ENCODE results near the gene SELENOW. TPM values are rescaled to one million over a fixed set of nuclear protein-coding genes. Genes with fewer than 3 reads are reported as not detected.

SELENOW gene
- total and polyA plus RNA-seq, 2 donors (not counting 3 experiments of a cell fraction or from before 2014, with no cell fraction given), result 316 to 613 TPM

- Histone ChIP-seq H3K36me3 (ENCODE audit: control insufficient read depth in 2 of 2, extremely low read depth in 1 of 2, insufficient read depth in 2 of 2, low read length in 2 of 2) (no peaks in the 10 kb centered on the region), H3K79me2 (ENCODE audit: control insufficient read depth, insufficient read depth, low read length) (no peaks in the 10 kb centered on the region), H3K9ac (replicated peaks; ENCODE audit: extremely low read depth, insufficient read depth, low read length) (no peak overlapping the region), H3K4me2 (ENCODE audit: insufficient read depth, low read length) (no peak overlapping the region), H3K27me3 (ENCODE audit: control insufficient read depth in 2 of 2, insufficient read depth in 2 of 2, low read length in 2 of 2) (no peaks in the 10 kb centered on the region), H3K27ac (ENCODE audit: insufficient read depth, low read depth, low read length) (no peak overlapping the region), H2AFZ (ENCODE audit: low read depth, low read length) (no peak overlapping the region), H3K4me3 (replicated peaks in 1 of 3; ENCODE audit: insufficient read depth in 1 of 3, low read depth in 1 of 3, low read length in 3 of 3) (no peak overlapping the region), H4K20me1 (replicated peaks; ENCODE audit: control insufficient read depth, extremely low read depth, insufficient read depth, low read length) (no peaks in the 10 kb centered on the region), H3K4me1 (ENCODE audit: control insufficient read depth, extremely low read depth, insufficient read depth, low read length) (no peaks in the 10 kb centered on the region), H3K9me1 (replicated peaks; ENCODE audit: control insufficient read depth, extremely low read depth, insufficient read depth, low read length) (no peaks in the 10 kb centered on the region), H3K9me3 (replicated peaks; ENCODE audit: control insufficient read depth, insufficient read depth, low read length) (no peaks in the 10 kb centered on the region)
- ChIA-PET POLR2A (no interaction called here), CTCF (interaction anchor here (1.4 kb wide), 1 partner anchor 377 kb away, joined by 3 read pairs; no protein-coding TSS in a partner anchor)
- intact Hi-C loops (cut with micrococcal nuclease), result loop anchor here (1.0 kb wide), 1 partner anchor 50 kb away; no protein-coding TSS in a partner anchor
- dilution Hi-C loops (cut with MboI; ENCODE audit: extremely low pct_ligation_motif_present, low sequenced_read_pairs), result no loop called here
- TF ChIP-seq GATA2 (IDR thresholded peaks at IDR 0.05; ENCODE audit: insufficient read depth, insufficient read length, low read depth, low read length), result no peak
- no peak for TF ChIP-seq EZH2 (IDR thresholded peaks at IDR 0.05; ENCODE audit: borderline replicate concordance, low read depth, low read length, severe bottlenecking)
- TF ChIP-seq MYC (IDR thresholded peaks at IDR 0.05; ENCODE audit: low read depth, low read length), result no peak
- TF ChIP-seq CTCF (IDR thresholded peaks at IDR 0.05; ENCODE audit: extremely low read depth in 1 of 2, insufficient read depth in 1 of 2, low read depth in 1 of 2, low read length in 2 of 2), result peak; percentile 32 to 73
- BruUV-seq (replicated peaks), result no TSS peak
- peak; percentile 68 for FAIRE-seq
- peak; percentile 35 for DNase-seq (ENCODE audit: low read depth, low spot score)
Measured at GRCh38 chr19:47813304-47813994, 34.9 kb downstream of the SELENOW start.

- no peak overlapping the region for H3K4me3 ChIP-seq (replicated peaks in 1 of 3; ENCODE audit: insufficient read depth in 1 of 3, low read depth in 1 of 3, low read length in 3 of 3)
- intact Hi-C loops (cut with micrococcal nuclease), result loop anchor here (1.0 kb wide), 1 partner anchor 49 kb away; no protein-coding TSS in a partner anchor
- no peaks in the 10 kb centered on the region for H3K79me2 ChIP-seq (ENCODE audit: control insufficient read depth, insufficient read depth, low read length)
- no peak overlapping the region for H3K27ac ChIP-seq (ENCODE audit: insufficient read depth, low read depth, low read length)
- no peaks in the 10 kb centered on the region for H3K4me1 ChIP-seq (ENCODE audit: control insufficient read depth, extremely low read depth, insufficient read depth, low read length)
- H3K4me2 ChIP-seq (ENCODE audit: insufficient read depth, low read length), result no peak overlapping the region
- no peaks in the 10 kb centered on the region for H3K9me1 ChIP-seq (replicated peaks; ENCODE audit: control insufficient read depth, extremely low read depth, insufficient read depth, low read length)
- no peaks in the 10 kb centered on the region for H4K20me1 ChIP-seq (replicated peaks; ENCODE audit: control insufficient read depth, extremely low read depth, insufficient read depth, low read length)
- H3K9ac ChIP-seq (replicated peaks; ENCODE audit: extremely low read depth, insufficient read depth, low read length), result no peak overlapping the region
- ChIA-PET CTCF (interaction anchor here (1.7 kb wide), 1 partner anchor 23 kb away, joined by 6 read pairs; no protein-coding TSS in a partner anchor), POLR2A (no interaction called here)
- DNase-seq (ENCODE audit: low read depth, low spot score) (no peak), FAIRE-seq (no peak)
- H3K9me3 ChIP-seq (replicated peaks; ENCODE audit: control insufficient read depth, insufficient read depth, low read length), result no peaks in the 10 kb centered on the region
- H3K27me3 ChIP-seq (ENCODE audit: control insufficient read depth in 2 of 2, insufficient read depth in 2 of 2, low read length in 2 of 2), result no peaks in the 10 kb centered on the region
- H3K36me3 ChIP-seq (ENCODE audit: control insufficient read depth in 2 of 2, extremely low read depth in 1 of 2, insufficient read depth in 2 of 2, low read length in 2 of 2), result no peaks in the 10 kb centered on the region
- TF ChIP-seq MAX (IDR thresholded peaks at IDR 0.05; ENCODE audit: insufficient read depth, insufficient read length) (no peak), CTCF (IDR thresholded peaks at IDR 0.05; ENCODE audit: extremely low read depth in 1 of 2, insufficient read depth in 1 of 2, low read depth in 1 of 2, low read length in 2 of 2) (no peak), MYC (IDR thresholded peaks at IDR 0.05; ENCODE audit: low read depth, low read length) (no peak), JUN (IDR thresholded peaks at IDR 0.05; ENCODE audit: borderline replicate concordance, insufficient read depth, insufficient read length, low read depth) (no peak)
- no peak overlapping the region for H2AFZ ChIP-seq (ENCODE audit: low read depth, low read length)
- dilution Hi-C loops (cut with MboI; ENCODE audit: extremely low pct_ligation_motif_present, low sequenced_read_pairs), result no loop called here
- no TSS peak for BruUV-seq (replicated peaks)
Measured at GRCh38 chr19:47813995-47814328, 35.5 kb downstream of the SELENOW start.

Measured in endothelial cell of umbilical vein (primary cell).